NCI-H774 (cell line): ENCODE measurements around the gene KCNK1.
"Not testable (repeated sequence)": the region's sequence is repeated elsewhere in the genome, so short reads cannot be mapped to it uniquely, and the experiment has no call there.

Experiments
- DNase-seq: peaks from one replicate; lab custom pipeline; 2025; lab: John Stamatoyannopoulos, UW

The KCNK1 gene

DNA sequence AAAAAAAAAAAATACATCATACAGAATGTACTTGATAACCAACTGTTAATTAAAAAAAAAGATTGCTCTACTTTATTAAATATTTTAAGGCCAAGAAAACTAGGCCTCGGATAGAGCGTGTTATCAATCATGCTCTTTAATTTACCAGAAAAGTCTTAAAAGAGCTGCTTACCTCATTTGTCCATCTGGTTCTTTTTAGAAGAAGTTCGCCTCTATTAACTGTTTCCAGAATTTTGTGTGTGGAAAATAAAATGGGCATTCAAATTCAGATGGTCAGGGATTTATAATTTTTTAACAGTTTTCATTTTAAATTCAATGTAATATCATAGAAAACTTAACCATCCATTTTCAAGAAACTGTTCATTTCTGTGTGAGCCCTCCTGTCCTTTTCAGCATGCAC, 53.8 kb downstream of the KCNK1 start:
- DNase-seq: no peak

DNA sequence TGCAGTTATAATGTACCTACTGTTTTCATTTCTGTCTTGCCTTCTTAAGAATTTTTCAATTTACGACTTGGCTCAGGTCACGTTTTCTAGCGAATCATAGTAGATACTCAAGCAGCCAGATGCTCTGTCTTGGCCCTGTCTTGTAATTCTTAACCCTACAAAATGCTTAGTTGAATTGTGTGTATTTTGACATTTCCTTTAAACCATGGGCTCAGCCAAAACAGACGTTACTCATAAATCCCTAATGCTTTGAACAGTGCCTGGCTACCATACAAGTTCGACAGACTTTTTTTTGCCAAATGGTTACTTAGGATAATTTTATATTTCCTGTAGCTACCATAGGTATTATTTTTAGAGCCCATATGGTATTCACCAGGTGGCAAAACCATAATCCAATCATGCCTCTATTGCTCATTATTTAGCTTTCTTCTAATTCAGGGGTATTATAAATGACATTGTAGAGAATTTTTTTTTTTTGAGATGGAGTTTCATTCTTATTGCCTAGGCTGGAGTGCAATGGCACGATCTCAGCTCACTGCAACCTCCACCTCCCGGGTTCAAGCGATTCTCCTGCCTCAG, 54.3 kb downstream of the KCNK1 start:
- no peak for DNase-seq

DNA sequence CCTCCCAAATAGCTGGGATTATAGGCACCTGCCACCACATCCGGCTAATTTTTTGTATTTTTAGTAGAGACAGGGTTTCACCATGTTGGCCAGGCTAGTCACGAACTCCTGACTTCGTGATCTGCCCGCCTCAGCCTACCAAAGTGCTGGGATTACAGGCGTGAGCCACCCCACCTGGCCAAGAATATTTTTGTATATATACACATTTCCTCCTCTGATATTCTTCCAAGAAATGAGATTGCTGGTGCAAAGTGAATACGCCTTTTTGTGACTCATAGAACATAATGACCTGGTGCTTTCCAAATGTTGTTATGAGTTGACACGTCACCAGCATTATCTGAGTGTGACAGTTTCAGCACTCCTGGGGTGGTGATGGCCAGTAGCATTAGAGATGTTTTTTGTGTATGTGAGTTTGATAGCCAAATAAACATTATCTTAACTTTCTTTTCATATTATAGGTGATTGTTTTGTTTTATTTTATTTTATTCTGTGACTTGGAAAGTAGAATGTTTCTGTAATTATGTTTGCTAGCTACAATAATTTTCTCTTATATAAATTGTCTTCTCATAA, 54.9 kb downstream of the KCNK1 start:
- DNase-seq: no peak

DNA sequence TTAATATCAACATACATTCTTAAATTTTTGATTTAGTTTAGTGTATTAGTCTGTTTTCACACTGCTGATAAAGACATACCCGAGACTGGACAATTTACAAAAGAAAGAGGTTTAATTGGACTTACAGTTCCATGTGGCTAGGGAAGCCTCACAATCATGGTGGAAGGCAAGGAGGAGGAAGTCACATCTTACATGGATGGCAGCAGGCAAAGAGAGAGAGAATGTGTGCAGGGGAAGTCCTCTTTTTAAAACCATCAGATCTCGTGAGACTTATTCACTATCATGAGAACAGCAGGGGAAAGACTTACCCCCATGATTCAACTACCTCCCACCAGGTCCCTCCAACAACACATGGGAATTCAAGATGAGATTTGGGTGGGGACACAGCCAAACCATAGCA, 56.5 kb downstream of the KCNK1 start:
- not testable (repeated sequence) for DNase-seq

GRCh38 chr1:233671286-233671685, 57.4 kb downstream of the KCNK1 start:
- DNase-seq: no peak

DNA sequence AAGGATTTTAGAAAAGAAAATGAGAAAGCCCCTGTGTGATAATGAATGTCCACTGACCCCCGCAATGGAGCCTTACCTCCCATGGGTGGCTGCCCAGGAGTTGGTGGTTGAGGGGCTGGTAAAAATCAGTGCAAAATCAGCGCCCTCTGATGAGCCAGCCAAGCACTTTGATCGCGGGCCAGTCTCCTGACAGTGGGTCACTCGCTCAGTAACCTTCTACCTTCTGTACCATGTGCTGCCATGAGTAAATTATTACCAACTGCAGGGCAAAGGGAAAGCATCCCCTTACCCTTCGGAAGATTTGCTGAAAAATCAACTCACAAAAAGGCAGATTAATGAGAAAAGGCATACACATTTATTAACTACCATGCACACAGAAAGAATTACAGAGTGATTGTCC, 58.8 kb downstream of the KCNK1 start:
- DNase-seq: no peak

GRCh38 chr1:233673261-233673946, 59.5 kb downstream of the KCNK1 start:
- DNase-seq: no peak

DNA sequence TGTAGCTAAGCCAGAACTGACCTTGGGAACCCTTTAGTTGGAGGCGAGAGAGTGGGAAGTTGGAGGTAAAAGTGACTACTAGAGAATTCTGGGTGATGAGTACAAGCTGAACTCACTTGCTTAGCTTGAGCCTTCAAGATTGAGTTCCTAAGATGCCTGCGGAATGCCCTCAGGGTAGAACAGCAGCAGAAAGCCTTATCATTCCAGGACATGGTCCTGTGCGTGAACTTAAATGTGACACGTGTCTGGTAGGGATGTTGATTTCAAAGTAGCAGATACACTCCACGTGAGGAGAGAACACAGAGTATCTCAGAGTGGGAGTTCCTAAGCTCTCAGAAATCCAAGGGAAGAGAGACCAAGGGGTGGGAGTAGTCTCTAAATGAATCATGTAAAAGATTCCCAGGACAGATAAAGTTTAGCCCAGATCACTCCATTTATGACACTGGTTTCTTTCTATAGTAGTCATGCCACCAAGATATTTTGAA, 60.1 kb downstream of the KCNK1 start:
- no peak for DNase-seq

GRCh38 chr1:233675446-233675845, 61.5 kb downstream of the KCNK1 start:
- no peak for DNase-seq

- DNase-seq: no peak
These were observed 62.0 kb downstream of the KCNK1 start for GRCh38 chr1:233675893-233676292.

- DNase-seq: no peak
These were observed 63.9 kb downstream of the KCNK1 start for GRCh38 chr1:233677690-233678354.

DNA sequence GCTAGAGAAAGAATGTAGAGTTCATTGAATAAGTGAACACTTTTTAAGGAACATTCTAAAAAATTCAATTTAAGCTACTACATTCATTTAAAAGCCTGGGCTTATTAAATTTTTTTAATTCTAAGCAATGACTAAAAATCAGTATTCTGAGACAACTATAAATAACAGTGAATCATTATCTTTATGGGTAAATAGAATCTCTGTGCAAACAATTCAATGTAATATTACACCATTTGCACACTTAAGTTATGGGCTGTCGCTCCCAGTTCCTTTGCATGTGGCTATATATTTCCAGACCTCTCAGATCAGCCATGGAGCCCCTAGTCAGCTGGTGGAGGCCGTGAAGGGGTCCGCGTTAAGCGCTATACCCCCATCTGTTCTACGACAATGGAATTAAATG, 65.1 kb downstream of the KCNK1 start:
- DNase-seq: no peak

- DNase-seq: no peak
These were observed 65.9 kb downstream of the KCNK1 start for GRCh38 chr1:233679591-233680373.

GRCh38 chr1:233681285-233681684, 67.4 kb downstream of the KCNK1 start:
- no peak for DNase-seq

DNA sequence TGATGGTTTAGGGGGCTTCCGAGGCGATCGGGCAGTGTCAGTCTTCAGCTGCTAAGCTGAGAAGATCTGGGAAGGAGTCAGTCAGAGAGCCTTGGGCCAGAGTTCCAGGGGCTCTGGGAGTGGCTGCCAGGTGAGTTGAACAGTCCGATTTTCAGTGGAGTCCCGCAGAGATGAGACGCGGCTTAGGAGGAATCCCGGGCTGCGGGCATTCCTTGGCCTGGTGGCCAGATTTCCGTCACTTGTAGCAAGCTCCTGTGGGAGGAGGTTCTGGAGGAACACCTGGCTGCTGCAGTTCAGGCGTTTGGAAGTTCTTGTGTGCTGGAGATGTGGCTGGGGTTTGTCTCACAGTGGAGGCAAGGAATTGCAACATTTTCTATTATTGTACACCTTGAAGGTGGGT, 72.7 kb downstream of the KCNK1 start:
- not testable (repeated sequence) for DNase-seq

DNA sequence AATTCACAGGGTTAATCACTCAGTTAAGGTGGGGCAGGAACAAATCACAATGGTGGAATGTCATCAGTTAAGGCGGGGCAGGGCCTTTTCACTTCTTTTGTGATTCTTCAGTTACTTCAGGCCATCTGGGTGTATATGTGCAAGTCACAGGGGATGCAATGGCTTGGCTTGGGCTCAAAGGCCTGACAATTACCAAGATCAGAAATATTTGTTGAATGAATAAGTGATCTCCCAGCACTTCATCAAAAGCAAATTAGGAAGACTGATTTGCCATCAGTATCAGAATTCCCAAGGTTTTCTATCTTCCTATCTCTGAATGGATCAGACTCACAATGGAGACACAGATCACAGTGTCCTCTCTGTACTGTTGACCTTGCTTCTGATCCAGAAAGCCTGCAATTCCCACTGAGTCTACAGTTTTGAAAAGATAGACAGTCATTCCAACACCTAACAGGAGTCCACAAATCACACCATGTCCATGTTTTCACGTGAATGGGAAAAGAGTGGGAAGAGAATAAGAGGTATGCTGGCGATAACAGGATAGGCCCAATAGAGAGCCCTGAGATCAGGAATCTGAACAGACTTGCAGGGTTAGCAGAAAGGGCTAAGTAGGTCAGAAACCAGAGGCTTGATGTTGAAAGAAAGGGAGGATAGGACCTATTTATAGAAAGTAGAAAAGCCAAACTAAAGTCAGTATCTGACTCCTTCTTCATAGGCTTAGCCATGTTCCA, 75.3 kb downstream of the KCNK1 start:
- no peak for DNase-seq

DNA sequence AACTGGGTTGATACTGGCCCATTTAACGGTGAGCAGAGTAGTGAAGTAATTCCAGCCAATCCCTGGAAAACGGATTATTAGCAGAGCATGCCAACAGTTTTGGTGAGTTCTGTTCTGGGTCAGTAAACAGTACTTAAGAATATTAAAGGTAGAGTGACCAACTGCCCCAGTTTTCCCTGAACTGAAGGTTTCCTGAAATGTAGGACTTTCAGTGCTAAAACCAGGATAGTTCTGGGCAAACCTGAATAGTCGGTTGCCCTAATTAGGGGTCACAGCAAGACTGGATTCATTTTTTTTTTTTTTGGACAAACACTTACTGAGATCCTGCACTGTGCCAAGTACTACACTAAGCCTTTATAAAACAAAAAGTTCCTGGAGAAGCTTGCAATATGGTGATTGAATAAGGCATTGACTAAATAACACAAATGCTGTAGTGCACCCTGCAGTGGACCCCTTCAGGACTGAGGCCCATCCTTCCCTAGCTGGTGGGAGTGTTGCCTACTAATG, 75.9 kb downstream of the KCNK1 start:
- no peak for DNase-seq

GRCh38 chr1:233695901-233696300, 82.0 kb downstream of the KCNK1 start:
- DNase-seq: no peak

DNA sequence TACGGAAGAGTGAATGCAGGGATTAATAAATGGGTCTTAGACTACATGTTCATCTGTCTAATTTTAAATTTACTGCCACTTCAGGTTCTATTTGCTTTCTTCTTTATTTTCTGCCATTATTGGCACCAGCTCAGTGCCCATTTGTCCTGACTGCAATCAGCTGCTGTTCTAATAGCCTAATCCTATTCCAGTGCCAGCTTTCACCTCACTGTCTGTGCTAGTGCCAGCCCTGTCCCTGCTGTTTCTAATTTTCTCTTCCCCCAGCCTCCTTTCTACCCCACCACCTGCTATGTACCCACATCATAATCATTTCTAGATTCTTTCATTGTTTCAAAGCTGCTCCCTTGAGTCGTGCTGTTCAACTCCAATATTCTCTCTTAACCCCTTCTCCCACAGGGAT, 86.4 kb downstream of the KCNK1 start:
- DNase-seq: peak; percentile 82

DNA sequence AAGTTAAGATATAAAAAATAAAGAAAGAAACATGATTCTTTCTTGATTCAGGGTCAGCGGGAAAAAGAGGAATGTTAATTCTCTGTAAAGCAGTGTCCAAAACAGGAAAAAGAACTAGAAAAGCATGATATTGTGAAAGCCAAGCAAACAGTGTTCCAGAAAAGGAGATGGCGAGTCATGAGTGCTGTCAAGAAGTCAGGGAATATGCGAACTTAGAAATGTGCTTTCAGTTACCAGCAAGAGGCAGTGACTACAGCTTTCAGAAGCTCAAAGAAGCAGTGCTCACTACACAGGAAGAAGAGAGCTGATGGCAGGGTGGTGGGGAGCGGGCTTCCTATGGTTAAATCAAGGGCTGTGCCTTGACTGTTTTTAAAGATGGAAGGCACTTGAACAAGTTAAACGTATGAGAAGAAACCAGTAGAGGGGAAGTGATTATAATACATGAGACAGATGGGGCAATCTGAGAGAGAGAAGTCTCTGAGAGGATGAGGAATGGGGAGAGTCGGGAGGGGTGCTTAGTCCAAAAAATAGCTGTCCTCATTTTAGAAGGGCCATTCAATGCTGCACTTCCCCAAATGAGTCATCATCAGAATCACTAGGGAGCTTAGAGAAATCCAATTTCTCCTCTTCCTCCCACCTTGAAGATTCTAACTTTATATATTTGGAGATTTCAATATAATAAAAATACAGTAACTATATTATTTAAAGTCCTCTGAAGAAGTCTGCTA, 90.4 kb downstream of the KCNK1 start:
- DNase-seq: no peak
